ENCODE measurements around the gene KRTAP10-5. TPM values are rescaled to one million over a fixed set of nuclear protein-coding genes. Genes with fewer than 3 reads are reported as not detected.
"Not testable (repeated sequence)": the region's sequence is repeated elsewhere in the genome, so short reads cannot be mapped to it uniquely, and the experiment has no call there.

Gene KRTAP10-5
- not detected for total RNA-seq
- not detected for total RNA-seq (2013)

GRCh38 chr21:44580231-44580821 is at the start of gene KRTAP10-5:
Gene KRTAP10-5, minus strand, starts transcription at chr21:44580604. Its CDS starts 26 bp downstream, at chr21:44580578.
- H3K4me1 ChIP-seq (ENCODE audit: control insufficient read depth, insufficient read depth, low read length); H3K4me3 Mint-ChIP-seq; H3K27ac Mint-ChIP-seq; H3K9me3 ChIP-seq (ENCODE audit: control insufficient read depth, insufficient read depth, low read length); intact Hi-C loops (cut with micrococcal nuclease); ATAC-seq; H3K36me3 ChIP-seq (ENCODE audit: control insufficient read depth, insufficient read depth, low read length); H3K4me1 Mint-ChIP-seq; H3K27ac ChIP-seq (ENCODE audit: low read length); H3K4me3 ChIP-seq (ENCODE audit: low read length); H3K27me3 ChIP-seq (ENCODE audit: control insufficient read depth, insufficient read depth, low read length); DNase-seq: not testable (repeated sequence)
- Mint-ChIP-seq H3K36me3 (peaks cover 18% of the 10 kb centered on the region), H3K27me3 (ENCODE audit: low read depth in 2 of 2) (peaks cover 47 to 51% of the 10 kb centered on the region in 2 donors), H3K9me3 (peaks cover 2 to 18% of the 10 kb centered on the region in 2 donors)
- 56% methylated on average over 19 of the region's 19 CpGs for WGBS (ENCODE audit: insufficient coverage)

GRCh38 chr21:44628707-44629391 is 48.4 kb upstream of the KRTAP10-5 start:
- H3K4me3 ChIP-seq (ENCODE audit: low read length): no peak overlapping the region
- Mint-ChIP-seq H3K4me3 (no peak overlapping the region), H3K27ac (peak overlapping the region; percentile 79), H3K36me3 (peaks cover 44% of the 10 kb centered on the region), H3K27me3 (ENCODE audit: low read depth in 2 of 2) (peaks cover 0 to 3% of the 10 kb centered on the region in 2 donors), H3K9me3 (peaks cover 14 to 28% of the 10 kb centered on the region in 2 donors), H3K4me1 (peaks cover 43 to 59% of the 10 kb centered on the region in 2 donors)
- DNase-seq: no peak
- WGBS (ENCODE audit: insufficient coverage): 83% methylated on average over 18 of the region's 18 CpGs
- ATAC-seq: no peak
- TF ChIP-seq CTCF (IDR thresholded peaks at IDR 0.05): no peak
- H3K27ac ChIP-seq (ENCODE audit: low read length): peak overlapping the region; percentile 8
- H3K9me3 ChIP-seq (ENCODE audit: control insufficient read depth, insufficient read depth, low read length): peaks cover 22% of the 10 kb centered on the region
- H3K36me3 ChIP-seq (ENCODE audit: control insufficient read depth, insufficient read depth, low read length): no peaks in the 10 kb centered on the region
- peaks cover 56% of the 10 kb centered on the region for H3K4me1 ChIP-seq (ENCODE audit: control insufficient read depth, insufficient read depth, low read length)
- intact Hi-C loops (cut with micrococcal nuclease): loop anchor here (10.0 kb wide), 1 partner anchor 86 kb away; the partner anchor contains the start of gene TSPEAR
- H3K27me3 ChIP-seq (ENCODE audit: control insufficient read depth, insufficient read depth, low read length): no peaks in the 10 kb centered on the region

GRCh38 chr21:44627831-44628233 is 47.4 kb upstream of the KRTAP10-5 start:
- not testable (repeated sequence) for H3K27me3 ChIP-seq (ENCODE audit: control insufficient read depth, insufficient read depth, low read length); ATAC-seq; H3K27ac ChIP-seq (ENCODE audit: low read length); H3K27me3 Mint-ChIP-seq (ENCODE audit: low read depth in 2 of 2); DNase-seq; H3K4me3 ChIP-seq (ENCODE audit: low read length); H3K36me3 ChIP-seq (ENCODE audit: control insufficient read depth, insufficient read depth, low read length)
- Mint-ChIP-seq H3K4me3 (peak overlapping the region; percentile 29), H3K9me3 (peaks cover 16 to 33% of the 10 kb centered on the region in 2 donors), H3K36me3 (peaks cover 45% of the 10 kb centered on the region), H3K4me1 (peaks cover 43 to 59% of the 10 kb centered on the region in 2 donors), H3K27ac (peak overlapping the region in 1 of 2 donors; percentile 41)
- 63% methylated on average over 12 of the region's 15 CpGs for WGBS (ENCODE audit: insufficient coverage)
- intact Hi-C loops (cut with micrococcal nuclease): loop anchor here (2.0 to 10.0 kb wide), 2 partner anchors 31 to 87 kb away; partner anchors contain the start of gene TSPEAR
- H3K4me1 ChIP-seq (ENCODE audit: control insufficient read depth, insufficient read depth, low read length): peaks cover 56% of the 10 kb centered on the region
- peaks cover 25% of the 10 kb centered on the region for H3K9me3 ChIP-seq (ENCODE audit: control insufficient read depth, insufficient read depth, low read length)

- H3K27me3 ChIP-seq (ENCODE audit: control insufficient read depth, insufficient read depth, low read length); H3K36me3 ChIP-seq (ENCODE audit: control insufficient read depth, insufficient read depth, low read length); DNase-seq; H3K27me3 Mint-ChIP-seq (ENCODE audit: low read depth in 2 of 2); H3K27ac ChIP-seq (ENCODE audit: low read length); H3K4me3 Mint-ChIP-seq; H3K4me3 ChIP-seq (ENCODE audit: low read length); ATAC-seq: not testable (repeated sequence)
- H3K4me1 Mint-ChIP-seq: peaks cover 43 to 59% of the 10 kb centered on the region in 2 donors
- Histone ChIP-seq H3K9me3 (ENCODE audit: control insufficient read depth, insufficient read depth, low read length) (peaks cover 26% of the 10 kb centered on the region), H3K4me1 (ENCODE audit: control insufficient read depth, insufficient read depth, low read length) (peaks cover 56% of the 10 kb centered on the region)
- H3K36me3 Mint-ChIP-seq: peaks cover 42% of the 10 kb centered on the region
- H3K9me3 Mint-ChIP-seq: peaks cover 17 to 31% of the 10 kb centered on the region in 2 donors
- intact Hi-C loops (cut with micrococcal nuclease): loop anchor here (2.0 to 10.0 kb wide), 2 partner anchors 31 to 87 kb away; partner anchors contain the start of gene TSPEAR
- 90% methylated on average over 18 of the region's 20 CpGs for whole genome bisulfite sequencing (ENCODE audit: insufficient coverage)
- H3K27ac Mint-ChIP-seq: peak overlapping the region in 1 of 2 donors; percentile 41
Measured at GRCh38 chr21:44627181-44627822, 46.9 kb upstream of the KRTAP10-5 start.
